BJ (cell line): ENCODE results near the gene NQO2. TPM values are rescaled to one million over a fixed set of nuclear protein-coding genes. Genes with fewer than 3 reads are reported as not detected.
A peak's percentile ranks its signal among the peaks of the same experiment; 100 is the strongest.

Experiments used
- CTCF ChIA-PET: fragments of 350-600 bp; formaldehyde crosslinking; extraction: SDS; loops from one replicate; lab custom pipeline; 2021; ENCODE audit warnings: antibody characterized with exemption, inconsistent platforms; lab: Yijun Ruan, JAX
- POLR2A ChIA-PET: fragments of 300-600 bp; sonication (Branson Sonifier 250); formaldehyde crosslinking; extraction: SDS; loops from one replicate; lab custom pipeline; 2021; ENCODE audit warnings: antibody characterized with exemption; lab: Charles Lee
- DNase-seq: peaks from one replicate; pipeline ENCODE4 v3.0.0-alpha.2; 2011; ENCODE audit warnings: low read depth
- H3K27me3 ChIP-seq: 2 replicates; pipeline ENCODE4 v1.6.0; 2011; ENCODE audit warnings: low read length; ENCODE audit not compliant: control insufficient read depth, insufficient read depth
- H3K36me3 ChIP-seq: 2 replicates; pipeline ENCODE4 v1.5.1; 2011; ENCODE audit warnings: low read length; ENCODE audit not compliant: control insufficient read depth, insufficient read depth
- H3K4me3 ChIP-seq: 2 replicates; pipeline ENCODE4 v1.5.1; 2011; ENCODE audit warnings: low read depth, mild to moderate bottlenecking, control low read depth, low read length
- polyA minus RNA-seq: library from RNA; depleted of rRNA, polyadenylated mRNA; stranded (reverse); fragments of >200 nt; gene quantifications from 2 replicates; pipeline ENCODE4 v1.2.3, GENCODE V29; 2011; rRNA and poly(A)+ RNA removed
- polyA plus RNA-seq: library from polyadenylated mRNA; depleted of rRNA; stranded (reverse); fragments of >200 nt; gene quantifications from 2 replicates; pipeline ENCODE4 v1.2.3, GENCODE V29; 2011; rRNA removed
- TF ChIP-seq, protein P1 (sequence below): IDR thresholded peaks from 2 replicates; pipeline ENCODE4 v1.5.1; 2011; ENCODE audit warnings: low read depth, mild to moderate bottlenecking, control low read depth, inconsistent platforms, low read length, moderate library complexity; ENCODE audit not compliant: insufficient read depth

Gene NQO2, protein sequence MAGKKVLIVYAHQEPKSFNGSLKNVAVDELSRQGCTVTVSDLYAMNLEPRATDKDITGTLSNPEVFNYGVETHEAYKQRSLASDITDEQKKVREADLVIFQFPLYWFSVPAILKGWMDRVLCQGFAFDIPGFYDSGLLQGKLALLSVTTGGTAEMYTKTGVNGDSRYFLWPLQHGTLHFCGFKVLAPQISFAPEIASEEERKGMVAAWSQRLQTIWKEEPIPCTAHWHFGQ
- polyA plus RNA-seq: 54.4 and 56.2 TPM in 2 replicates
- polyA minus RNA-seq: 17.8 and 23.7 TPM in 2 replicates

DNA sequence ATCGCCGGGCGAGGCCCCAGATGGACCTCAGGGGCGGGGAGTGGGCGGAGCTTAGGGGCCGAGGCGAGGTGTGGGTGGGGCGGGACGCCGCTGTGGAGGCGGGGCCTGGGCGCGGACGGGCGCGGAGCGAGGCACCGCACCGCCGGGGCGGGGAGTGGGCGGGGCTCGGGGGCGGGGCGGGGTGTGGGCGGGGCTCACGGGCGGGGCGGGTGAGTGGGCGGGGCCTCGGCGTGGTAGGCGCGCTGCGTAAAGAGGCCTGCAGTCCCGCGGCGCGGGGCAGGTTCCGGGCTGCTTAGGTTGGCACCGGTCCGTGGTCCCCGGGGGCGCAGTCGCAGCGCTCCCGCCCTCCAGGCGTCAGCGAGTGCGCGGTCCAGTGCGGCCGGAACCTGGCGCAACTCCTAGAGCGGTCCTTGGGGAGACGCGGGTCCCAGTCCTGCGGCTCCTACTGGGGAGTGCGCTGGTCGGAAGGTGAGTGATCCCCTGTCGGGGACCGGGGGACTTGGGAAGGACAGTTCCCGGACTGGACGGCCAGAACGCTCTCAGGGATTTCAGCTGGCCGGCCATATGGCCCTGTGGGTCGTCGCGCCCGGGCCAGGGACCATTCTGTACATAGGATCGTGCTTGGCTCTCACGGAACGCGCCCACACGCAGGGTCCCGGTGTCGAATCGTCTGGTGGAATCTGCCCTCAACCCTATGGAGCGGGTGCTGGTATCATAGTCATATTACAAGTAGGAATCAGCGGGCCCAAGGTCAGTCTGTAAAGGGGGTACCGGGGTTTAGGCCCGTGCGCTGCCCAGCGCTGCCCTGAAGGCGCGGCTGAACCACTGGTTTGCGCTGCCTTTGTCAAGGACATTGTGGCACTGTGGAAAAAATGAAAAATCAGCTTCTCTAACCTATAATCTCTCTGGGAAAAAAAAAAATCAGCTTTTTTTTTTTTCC is at the start of gene NQO2:
Gene NQO2, plus strand, starts transcription at position 277 of the 940 bp plus-strand sequence. CDS start 6,659 bp downstream, outside the sequence.
- ChIA-PET POLR2A (interaction anchor here (0.6 kb wide), 4 partner anchors 16 to 617 kb away, joined by 3 to 5 read pairs (median 4); no protein-coding TSS in a partner anchor), CTCF (interaction anchor here (0.8 to 3.5 kb wide), 9 partner anchors 10 to 68 kb away, joined by 3 to 18 read pairs (median 6); partner anchors contain the start of gene RIPK1)
- peak within 1 kb of the TSS; percentile 87 for H3K4me3 ChIP-seq
- H3K27me3 ChIP-seq: no peaks in the 10 kb centered on the region
- no peaks in the 10 kb centered on the region; the same call in 1 of the 2 replicates for H3K36me3 ChIP-seq
- DNase-seq: no peak
- TF ChIP-seq, protein P1, sequence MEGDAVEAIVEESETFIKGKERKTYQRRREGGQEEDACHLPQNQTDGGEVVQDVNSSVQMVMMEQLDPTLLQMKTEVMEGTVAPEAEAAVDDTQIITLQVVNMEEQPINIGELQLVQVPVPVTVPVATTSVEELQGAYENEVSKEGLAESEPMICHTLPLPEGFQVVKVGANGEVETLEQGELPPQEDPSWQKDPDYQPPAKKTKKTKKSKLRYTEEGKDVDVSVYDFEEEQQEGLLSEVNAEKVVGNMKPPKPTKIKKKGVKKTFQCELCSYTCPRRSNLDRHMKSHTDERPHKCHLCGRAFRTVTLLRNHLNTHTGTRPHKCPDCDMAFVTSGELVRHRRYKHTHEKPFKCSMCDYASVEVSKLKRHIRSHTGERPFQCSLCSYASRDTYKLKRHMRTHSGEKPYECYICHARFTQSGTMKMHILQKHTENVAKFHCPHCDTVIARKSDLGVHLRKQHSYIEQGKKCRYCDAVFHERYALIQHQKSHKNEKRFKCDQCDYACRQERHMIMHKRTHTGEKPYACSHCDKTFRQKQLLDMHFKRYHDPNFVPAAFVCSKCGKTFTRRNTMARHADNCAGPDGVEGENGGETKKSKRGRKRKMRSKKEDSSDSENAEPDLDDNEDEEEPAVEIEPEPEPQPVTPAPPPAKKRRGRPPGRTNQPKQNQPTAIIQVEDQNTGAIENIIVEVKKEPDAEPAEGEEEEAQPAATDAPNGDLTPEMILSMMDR: no peak

DNA sequence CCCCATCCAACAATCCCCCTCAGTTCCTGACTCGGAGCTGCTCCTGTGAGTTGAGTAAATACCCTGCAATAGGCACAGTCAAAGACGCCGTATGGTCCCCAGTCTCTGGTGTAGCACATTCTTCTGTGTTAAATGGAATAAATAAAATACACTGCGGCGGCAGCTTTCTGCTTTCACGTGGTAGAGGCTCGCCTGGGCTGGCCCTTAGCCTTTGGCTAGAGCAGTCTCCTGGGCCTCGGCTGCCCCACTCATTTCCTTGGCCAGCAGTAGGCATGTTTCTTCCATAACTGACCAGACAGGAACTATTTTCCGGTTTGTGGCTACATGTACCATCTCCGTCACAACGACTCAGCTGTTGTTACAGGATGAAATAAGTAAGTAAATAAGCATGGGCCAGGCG is 49.0 kb upstream of the NQO2 start:
- H3K4me3 ChIP-seq: no peak overlapping the region
- peaks cover 16% of the 10 kb centered on the region for H3K36me3 ChIP-seq
- no peak for DNase-seq
- POLR2A ChIA-PET: no interaction called here
- CTCF ChIA-PET: interaction anchor here (1.2 to 9.1 kb wide), 4 partner anchors 18 to 159 kb away, joined by 4 to 191 read pairs (median 8); no protein-coding TSS in a partner anchor
- no peaks in the 10 kb centered on the region for H3K27me3 ChIP-seq
- TF ChIP-seq, protein P1: no peak

DNA sequence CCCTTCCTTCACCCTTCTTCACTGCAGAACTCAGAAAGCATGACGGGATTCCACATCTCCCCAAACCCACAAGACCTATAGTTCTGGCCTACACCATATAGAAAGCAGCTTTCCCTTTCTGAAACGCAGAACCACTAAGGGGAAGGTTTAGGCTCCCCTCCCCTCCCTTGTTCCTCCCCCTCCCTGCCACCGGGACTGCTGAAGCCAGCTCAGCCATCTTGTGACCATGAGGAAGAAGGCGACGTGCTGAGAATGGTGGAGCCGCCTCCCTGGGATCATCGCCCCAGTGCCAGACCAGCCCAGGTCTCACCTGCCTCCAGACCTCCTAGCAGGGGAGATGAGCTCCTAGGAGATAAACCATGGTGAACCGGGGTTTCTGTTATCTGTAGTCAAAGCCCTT is 48.0 kb upstream of the NQO2 start:
- no peak for DNase-seq
- H3K27me3 ChIP-seq: no peaks in the 10 kb centered on the region
- H3K4me3 ChIP-seq: no peak overlapping the region
- ChIA-PET CTCF (interaction anchor here (1.1 to 9.1 kb wide), 24 partner anchors 8 to 213 kb away, joined by 3 to 191 read pairs (median 9); partner anchors contain the start of genes NQO2 and SERPINB6), POLR2A (no interaction called here)
- H3K36me3 ChIP-seq: peaks cover 16% of the 10 kb centered on the region
- TF ChIP-seq, protein P1: no peak

DNA sequence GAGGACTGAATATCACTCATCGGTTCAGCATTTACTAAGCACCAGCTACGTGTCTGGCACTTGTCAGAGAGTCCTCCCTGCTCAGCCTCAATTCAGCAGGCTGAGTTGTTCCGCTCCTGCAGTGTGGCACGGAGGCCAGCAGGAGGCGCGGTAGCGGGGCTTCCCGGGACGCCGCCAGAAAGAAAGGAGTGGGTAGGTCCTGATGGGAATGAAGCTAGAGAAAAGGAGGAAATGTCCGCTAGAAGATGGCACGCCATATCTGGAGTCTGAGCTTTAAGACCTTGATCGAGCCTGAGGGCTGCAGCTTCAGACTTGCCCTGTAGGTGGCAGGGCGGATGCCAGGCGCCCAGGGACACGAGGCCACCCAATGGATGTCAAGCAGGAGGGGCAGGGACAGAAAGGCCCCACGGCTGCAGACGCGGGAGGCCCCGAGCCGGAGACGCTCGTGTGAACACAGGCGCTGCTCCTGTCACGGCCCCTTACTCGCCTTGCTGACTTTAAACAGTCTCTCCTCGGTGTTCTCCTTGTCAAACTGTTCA is 47.1 kb upstream of the NQO2 start:
- TF ChIP-seq, protein P1: peak; percentile 99
- ChIA-PET POLR2A (interaction anchor here (0.6 to 0.7 kb wide), 2 partner anchors 37 to 94 kb away, joined by 4 to 6 read pairs; no protein-coding TSS in a partner anchor), CTCF (interaction anchor here (0.7 to 9.1 kb wide), 33 partner anchors 8 to 214 kb away, joined by 3 to 191 read pairs (median 6); partner anchors contain the start of genes NQO2, RIPK1 and SERPINB6)
- Histone ChIP-seq H3K36me3 (peaks cover 13% of the 10 kb centered on the region), H3K27me3 (no peaks in the 10 kb centered on the region), H3K4me3 (no peak overlapping the region)
- DNase-seq: peak; percentile 78
